Stomach (tissue), 9 donors: ENCODE results near the gene ZNF74. TPM values are rescaled to one million over a fixed set of nuclear protein-coding genes. Genes with fewer than 3 reads are reported as not detected.
"Not testable (repeated sequence)": the region's sequence is repeated elsewhere in the genome, so short reads cannot be mapped to it uniquely, and the experiment has no call there.

Experiments used
- DNase-seq, 2 donors: peaks; one replicate each; pipeline versions ENCODE4 v3.0.0 to v3.0.0-alpha.2; 2013 to 2019
- H3K27ac ChIP-seq, 5 donors: fragments of 200-600 bp in 4 of 5; sonication (generic) in 4 of 5; one replicate each; pipeline ENCODE4 v1.5.1; 2013 to 2019; ENCODE audit warnings: mild to moderate bottlenecking in 1 of 5, moderate library complexity in 1 of 5
- H3K27me3 ChIP-seq, 3 donors: fragments of 200-600 bp; sonication (generic); one replicate each; pipeline ENCODE4 v1.5.1; 2017 to 2019; ENCODE audit warnings: mixed run types in 1 of 3
- H3K36me3 ChIP-seq, 4 donors: fragments of 200-600 bp; sonication (generic); 1 replicate in 3 of 4; 2 replicates in 1 of 4; pipeline ENCODE4 v1.5.1; 2016 to 2019
- H3K4me1 ChIP-seq, 4 donors: fragments of 200-600 bp; sonication (generic); one replicate each; pipeline ENCODE4 v1.5.1; 2016 to 2019
- H3K4me3 ChIP-seq, 4 donors: fragments of 200-600 bp; sonication (generic) in 3 of 4; one replicate each; pipeline ENCODE4 v1.5.1; 2016 to 2019; ENCODE audit warnings: mild to moderate bottlenecking in 1 of 4
- H3K9me3 ChIP-seq, 4 donors: fragments of 200-600 bp; sonication (generic); one replicate each; pipeline ENCODE4 v1.5.1; 2016 to 2019
- WGBS, 5 donors: extraction: QIAGEN DNeasy Blood & Tissue Kit in 3 of 5; methylation state at CpG; one replicate each; pipeline versions ENCODE4 v1.1.5 to v1.1.7; 2013 to 2018; 5-methylcytosine and 5-hydroxymethylcytosine counted together
- intact Hi-C: fragments of 100-400 bp; cut with DNase I; formaldehyde crosslinking; loops from one replicate; pipeline ENCODE4 v1.15.1; 2023; ENCODE audit warnings: low total_unique reads
- polyA plus RNA-seq, 3 donors: library from polyadenylated mRNA; stranded (reverse); fragments of 200-250 nt; gene quantifications; one replicate each; pipeline ENCODE4 v1.2.3, GENCODE V29; 2013
- total RNA-seq, 5 donors: library from RNA; depleted of rRNA; stranded (reverse); fragments of >200 nt; gene quantifications; one replicate each; pipeline versions ENCODE4 v1.1.0 to v1.2.3, GENCODE V29; 2014 to 2016
- donor health status: healthy with polysubstance abuse.
- donor health status: Bipolar disorder and iron deficiency.
- donor health status: healthy.

ZNF74 gene
- total and polyA plus RNA-seq, 8 donors, result 3.1 to 29.9 (median 8.2) TPM

GRCh38 chr22:20358503-20359239, 35.3 kb upstream of the ZNF74 start:
- WGBS, 5 donors, result 96 to 97% (median 96%) methylated on average over 34 to 98 of the region's 103 CpGs
- H3K27ac ChIP-seq, intact Hi-C loops, H3K27me3 ChIP-seq, H3K4me1 ChIP-seq, H3K36me3 ChIP-seq, H3K9me3 ChIP-seq, H3K4me3 ChIP-seq, DNase-seq: not testable (repeated sequence)

GRCh38 chr22:20360261-20360660, 33.7 kb upstream of the ZNF74 start:
- H3K4me3 ChIP-seq, DNase-seq, H3K27me3 ChIP-seq, H3K36me3 ChIP-seq, H3K4me1 ChIP-seq, H3K27ac ChIP-seq, intact Hi-C loops, H3K9me3 ChIP-seq: not testable (repeated sequence)
- 91 to 95% (median 95%) methylated on average over 49 to 60 of the region's 60 CpGs for WGBS, 5 donors

GRCh38 chr22:20360866-20361751, 32.8 kb upstream of the ZNF74 start:
- H3K27me3 ChIP-seq, intact Hi-C loops, H3K4me1 ChIP-seq, H3K4me3 ChIP-seq, H3K9me3 ChIP-seq, DNase-seq, H3K27ac ChIP-seq, H3K36me3 ChIP-seq: not testable (repeated sequence)
- 88 to 97% (median 96%) methylated on average over 83 to 142 of the region's 145 CpGs for WGBS, 5 donors

GRCh38 chr22:20361752-20362229, 32.2 kb upstream of the ZNF74 start:
- H3K27me3 ChIP-seq, H3K4me3 ChIP-seq, intact Hi-C loops, H3K27ac ChIP-seq, H3K9me3 ChIP-seq, DNase-seq, H3K36me3 ChIP-seq, H3K4me1 ChIP-seq: not testable (repeated sequence)
- WGBS, 5 donors, result 92 to 97% (median 94%) methylated on average over 45 to 54 of the region's 54 CpGs

- H3K36me3 ChIP-seq, H3K4me1 ChIP-seq, H3K27ac ChIP-seq, DNase-seq, intact Hi-C loops, H3K27me3 ChIP-seq, H3K4me3 ChIP-seq, H3K9me3 ChIP-seq: not testable (repeated sequence)
- 90 to 99% (median 96%) methylated on average over 10 of the region's 10 CpGs for whole genome bisulfite sequencing, 5 donors
These were observed 31.5 kb upstream of the ZNF74 start for GRCh38 chr22:20362403-20362802.

- H3K4me3 ChIP-seq, H3K4me1 ChIP-seq, intact Hi-C loops, H3K27ac ChIP-seq, DNase-seq, H3K36me3 ChIP-seq, H3K27me3 ChIP-seq, H3K9me3 ChIP-seq: not testable (repeated sequence)
- 56 to 66% (median 61%) methylated on average over 6 to 11 of the region's 11 CpGs for WGBS, 5 donors
These were observed 29.4 kb upstream of the ZNF74 start for GRCh38 chr22:20364335-20365260.

- H3K9me3 ChIP-seq, H3K4me1 ChIP-seq, DNase-seq, H3K27me3 ChIP-seq, intact Hi-C loops, H3K36me3 ChIP-seq, H3K27ac ChIP-seq, H3K4me3 ChIP-seq: not testable (repeated sequence)
- WGBS, 5 donors, result 83 to 100% (median 90%) methylated on average over 1 to 9 of the region's 9 CpGs
These were observed 27.1 kb upstream of the ZNF74 start for GRCh38 chr22:20366841-20367240.

GRCh38 chr22:20368875-20369274, 25.1 kb upstream of the ZNF74 start:
- intact Hi-C loops, H3K4me1 ChIP-seq, H3K9me3 ChIP-seq, DNase-seq, H3K27ac ChIP-seq, H3K36me3 ChIP-seq, H3K4me3 ChIP-seq, H3K27me3 ChIP-seq: not testable (repeated sequence)
- 91 to 98% (median 94%) methylated on average over 6 to 9 of the region's 9 CpGs for WGBS, 5 donors

- H3K4me1 ChIP-seq, H3K27me3 ChIP-seq, H3K27ac ChIP-seq, H3K4me3 ChIP-seq, H3K9me3 ChIP-seq, DNase-seq, intact Hi-C loops, H3K36me3 ChIP-seq: not testable (repeated sequence)
- WGBS, 5 donors, result 75% methylated on average over 1 of the region's 6 CpGs; no CpG with 5 or more reads in 4 of the 5 donors
These were observed 22.3 kb upstream of the ZNF74 start for GRCh38 chr22:20371687-20372086.

- H3K27me3 ChIP-seq, H3K36me3 ChIP-seq, H3K9me3 ChIP-seq, intact Hi-C loops, H3K27ac ChIP-seq, H3K4me3 ChIP-seq, H3K4me1 ChIP-seq: not testable (repeated sequence)
- peak in 1 of 2 donors; percentile 30 for DNase-seq
- WGBS, 5 donors, result 21 to 32% (median 28%) methylated on average over 4 to 8 of the region's 8 CpGs
These were observed 21.5 kb upstream of the ZNF74 start for GRCh38 chr22:20372406-20372854.

GRCh38 chr22:20373195-20373706, 20.7 kb upstream of the ZNF74 start:
- H3K9me3 ChIP-seq, intact Hi-C loops, H3K27ac ChIP-seq, H3K4me3 ChIP-seq, H3K4me1 ChIP-seq, DNase-seq, H3K36me3 ChIP-seq, H3K27me3 ChIP-seq: not testable (repeated sequence)
- 79 to 83% (median 82%) methylated on average over 6 of the region's 6 CpGs for WGBS, 5 donors
